ENCODE measurements around the gene UCHL5.
"Not testable (repeated sequence)": the region's sequence is repeated elsewhere in the genome, so short reads cannot be mapped to it uniquely, and the experiment has no call there.

UCHL5 gene

GRCh38 chr1:193013005-193013404 lies 46.2 kb downstream of the UCHL5 start:
- no peak for DNase-seq (ENCODE audit: low read depth in 3 of 3)

- no peak for DNase-seq (ENCODE audit: low read depth in 3 of 3)
Measured at GRCh38 chr1:193011406-193011805, 47.8 kb downstream of the UCHL5 start.

GRCh38 chr1:193009501-193009900 lies 49.7 kb downstream of the UCHL5 start:
- DNase-seq (ENCODE audit: low read depth in 3 of 3): no peak

DNA sequence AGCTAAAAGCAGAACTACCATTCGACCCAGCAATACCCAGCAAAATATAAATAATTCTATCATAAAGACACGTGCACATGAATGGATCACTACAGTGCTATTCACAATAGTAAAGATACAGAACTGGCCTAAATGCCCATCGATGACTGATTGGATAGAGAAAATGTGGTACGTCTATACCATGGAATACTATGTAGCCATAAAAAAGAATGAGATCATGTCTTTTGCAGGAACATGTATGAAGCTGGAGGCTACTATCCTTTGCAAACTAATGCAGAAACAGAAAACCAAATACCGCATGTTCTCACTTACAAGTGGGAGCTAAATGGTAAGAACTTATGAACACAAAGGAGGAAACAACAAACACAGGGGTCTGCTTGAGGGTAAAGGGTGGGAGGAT lies 53.4 kb downstream of the UCHL5 start:
- DNase-seq (ENCODE audit: low read depth in 3 of 3): no peak

DNA sequence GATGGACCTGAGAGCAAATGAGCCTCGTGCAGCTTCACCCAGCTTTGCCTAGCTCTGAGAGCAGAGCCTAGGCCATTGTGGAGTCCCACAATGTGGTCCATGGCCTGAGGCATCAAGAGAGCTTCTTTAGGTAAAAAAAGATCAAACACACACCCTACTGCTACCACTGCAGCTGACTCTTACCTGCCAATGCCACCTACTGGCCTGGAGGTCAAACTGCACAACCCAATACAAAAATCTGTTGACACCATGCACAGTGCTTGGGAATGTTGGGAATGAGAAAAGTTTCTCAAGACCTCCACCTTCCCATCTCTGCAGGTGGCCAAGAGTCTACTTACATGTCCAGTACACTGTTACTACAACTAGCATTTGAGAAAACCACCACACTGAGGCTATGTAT lies 60.6 kb downstream of the UCHL5 start:
- DNase-seq (ENCODE audit: low read depth in 3 of 3): no peak

GRCh38 chr1:192994141-192994540 lies 65.0 kb downstream of the UCHL5 start:
- DNase-seq (ENCODE audit: low read depth in 3 of 3): no peak

GRCh38 chr1:192993426-192994085 lies 65.6 kb downstream of the UCHL5 start:
- no peak for DNase-seq (ENCODE audit: low read depth in 3 of 3)

GRCh38 chr1:192986748-192987334 lies 72.3 kb downstream of the UCHL5 start:
- not testable (repeated sequence) for DNase-seq (ENCODE audit: low read depth in 3 of 3)

GRCh38 chr1:192986110-192986747 lies 72.9 kb downstream of the UCHL5 start:
- peak; percentile 17 to 58 (median 27) for DNase-seq (ENCODE audit: low read depth in 3 of 3)

DNA sequence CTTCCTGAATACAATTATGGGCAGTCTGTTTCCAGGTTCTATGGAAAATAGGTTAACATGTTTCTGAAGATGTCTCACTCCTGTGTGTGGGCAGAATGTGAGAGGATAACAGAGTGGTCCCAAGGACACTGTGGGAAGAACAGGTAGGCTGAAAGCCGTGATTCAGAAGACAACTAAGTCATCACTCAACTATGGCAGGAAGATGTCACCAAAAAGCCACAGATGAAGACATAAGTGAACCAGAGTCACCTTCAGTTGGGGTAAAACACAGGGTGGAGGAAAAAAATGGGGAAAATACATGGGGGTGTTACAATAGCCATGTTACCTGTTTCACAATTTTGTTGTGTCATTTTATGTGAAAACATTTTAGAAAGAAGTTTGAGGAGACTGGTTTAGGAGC lies 75.1 kb downstream of the UCHL5 start:
- DNase-seq (ENCODE audit: low read depth in 3 of 3): peak in 1 of 3 donors; percentile 16

DNA sequence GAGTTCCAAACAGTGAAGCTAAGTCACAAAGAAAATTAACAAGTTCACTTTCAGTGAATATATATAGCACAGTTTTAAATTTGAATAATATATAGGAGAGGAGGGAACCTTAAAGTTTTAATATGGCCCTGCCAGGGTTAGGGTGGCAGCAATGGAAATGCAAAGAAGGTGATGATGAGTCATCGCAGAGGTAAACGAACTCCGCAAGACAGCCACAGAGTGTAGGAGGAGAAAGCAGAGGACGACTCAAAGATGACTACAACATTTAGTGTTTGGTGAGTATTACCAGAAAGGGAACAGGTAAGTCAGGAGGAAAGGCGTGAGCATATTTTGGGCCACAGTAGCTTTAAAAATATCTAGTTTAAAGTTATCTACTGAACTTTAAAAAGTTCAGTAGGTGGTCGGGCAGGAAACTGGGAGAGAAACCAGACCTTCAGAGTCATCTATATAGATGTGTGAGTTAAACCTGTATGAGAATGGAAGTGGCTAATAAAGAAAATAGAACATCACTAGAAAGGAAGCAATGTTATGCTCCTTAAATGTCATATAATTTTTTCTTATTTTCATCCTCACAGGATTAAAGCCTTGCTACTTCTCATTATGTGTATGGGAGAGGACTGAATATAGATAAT lies 75.7 kb downstream of the UCHL5 start:
- DNase-seq (ENCODE audit: low read depth in 3 of 3): peak in 2 of 3 donors; percentile 23 to 24

GRCh38 chr1:192980856-192981255 lies 78.3 kb downstream of the UCHL5 start:
- no peak for DNase-seq (ENCODE audit: low read depth in 3 of 3)

DNA sequence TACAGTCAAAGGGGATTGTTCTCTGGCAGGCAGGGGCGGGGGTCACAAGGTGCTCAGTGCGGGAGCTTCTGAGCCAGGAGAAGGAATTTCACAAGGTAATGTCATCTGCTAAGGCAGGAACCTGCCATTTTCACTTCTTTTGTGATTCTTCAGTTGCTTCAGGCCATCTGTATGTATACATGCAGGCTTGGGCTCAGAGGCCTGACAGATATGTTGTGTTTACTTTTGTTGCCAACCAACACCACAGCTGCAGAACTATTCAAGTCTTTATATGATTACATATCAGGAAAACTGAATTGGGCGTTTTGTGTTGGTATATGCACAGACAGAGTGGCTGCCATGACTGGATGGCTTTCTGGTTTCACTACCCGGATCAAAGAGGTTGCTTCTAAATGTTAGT lies 78.8 kb downstream of the UCHL5 start:
- DNase-seq (ENCODE audit: low read depth in 3 of 3): not testable (repeated sequence)

DNA sequence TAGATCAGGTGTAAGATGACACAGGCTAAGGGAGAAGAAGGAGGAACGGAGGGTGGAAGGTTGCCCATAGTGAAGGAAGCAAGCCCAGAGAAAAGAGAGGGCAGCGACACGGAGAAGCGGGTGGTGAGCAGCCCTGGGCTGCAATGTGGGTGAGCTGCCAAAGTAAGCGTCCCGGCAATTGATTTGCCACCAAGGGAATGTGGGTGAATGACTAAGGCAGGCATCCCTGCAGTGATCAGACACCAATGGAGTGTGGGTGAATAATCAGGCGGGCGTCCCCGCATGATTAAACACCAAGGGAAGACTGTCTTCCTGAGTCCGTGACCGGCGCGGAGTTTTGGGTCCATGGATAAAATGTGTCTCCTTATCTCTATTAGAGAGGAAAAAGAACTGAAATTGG lies 79.6 kb downstream of the UCHL5 start:
- no peak for DNase-seq (ENCODE audit: low read depth in 3 of 3)

DNA sequence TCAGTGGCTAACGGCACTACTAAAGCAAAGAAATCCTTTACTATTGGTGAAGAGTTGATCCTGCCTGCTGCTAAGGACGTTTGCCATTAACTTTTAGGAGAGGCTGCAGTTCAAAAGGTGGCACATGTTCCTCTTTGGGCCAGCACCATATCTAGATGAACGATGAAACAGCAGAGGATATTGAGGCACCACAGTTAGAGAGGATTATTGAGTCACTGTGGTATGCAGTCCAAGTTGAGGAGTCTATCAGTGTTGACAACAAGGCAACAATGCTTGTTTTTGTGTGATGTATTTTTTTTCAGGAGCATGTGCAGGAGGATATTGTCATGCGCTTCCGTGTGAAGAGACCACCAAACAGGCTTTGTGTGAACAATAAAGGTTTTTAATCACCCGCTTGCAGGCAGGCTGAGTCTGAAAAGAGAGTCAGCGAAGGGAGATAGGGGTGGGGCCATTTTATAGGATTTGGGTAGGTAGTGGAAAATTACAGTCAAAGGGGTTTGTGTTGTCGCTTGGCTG lies 80.9 kb downstream of the UCHL5 start:
- no peak for DNase-seq (ENCODE audit: low read depth in 3 of 3)

DNA sequence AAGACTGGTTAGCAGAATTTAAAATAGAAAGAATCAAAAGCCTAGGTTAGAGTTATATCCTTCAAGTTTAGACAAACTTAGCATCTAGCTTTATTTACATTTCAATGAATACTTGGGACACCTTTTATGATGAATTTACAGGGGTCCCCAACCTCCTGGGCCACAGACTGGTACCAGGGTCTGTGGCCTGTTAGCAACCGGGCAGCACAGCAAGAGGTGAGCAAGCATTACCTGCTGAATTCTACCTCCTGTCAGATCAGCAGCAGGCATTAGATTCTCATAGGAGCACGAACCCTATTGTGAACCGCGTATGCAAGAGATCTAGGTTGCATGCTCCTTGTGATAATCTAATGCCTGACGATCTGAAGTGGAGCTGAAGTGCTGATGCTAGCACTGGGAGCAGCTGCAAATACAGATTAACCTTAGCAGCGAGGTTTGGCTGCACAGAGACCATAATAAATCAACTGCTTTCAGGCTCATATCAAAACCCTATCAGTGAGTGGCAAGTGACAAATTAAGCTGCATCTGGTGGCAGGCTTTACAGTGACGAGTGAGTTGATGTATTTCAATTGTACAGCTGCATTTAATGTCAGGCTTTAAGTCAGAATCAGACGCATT lies 82.0 kb downstream of the UCHL5 start:
- DNase-seq (ENCODE audit: low read depth in 3 of 3): no peak

DNA sequence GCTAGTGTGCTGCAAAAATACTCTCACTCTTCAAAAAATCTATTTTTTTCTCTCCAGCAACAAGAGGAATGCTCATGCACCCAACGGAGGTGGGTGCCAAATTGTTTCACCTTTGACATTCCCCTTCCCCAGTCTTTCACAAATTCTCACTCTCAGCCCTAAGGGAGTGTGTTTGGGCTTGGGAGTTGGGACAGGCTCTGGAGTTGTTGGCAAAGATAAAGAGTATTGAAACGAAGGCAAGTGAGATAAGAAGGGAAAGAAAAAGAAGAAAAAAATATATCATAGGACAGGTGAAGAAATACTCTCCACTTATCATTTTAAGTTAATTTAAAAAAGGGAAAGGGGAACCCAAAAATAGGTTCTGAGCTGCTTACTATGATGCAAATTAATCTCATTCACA lies 82.6 kb downstream of the UCHL5 start:
- no peak for DNase-seq (ENCODE audit: low read depth in 3 of 3)

DNA sequence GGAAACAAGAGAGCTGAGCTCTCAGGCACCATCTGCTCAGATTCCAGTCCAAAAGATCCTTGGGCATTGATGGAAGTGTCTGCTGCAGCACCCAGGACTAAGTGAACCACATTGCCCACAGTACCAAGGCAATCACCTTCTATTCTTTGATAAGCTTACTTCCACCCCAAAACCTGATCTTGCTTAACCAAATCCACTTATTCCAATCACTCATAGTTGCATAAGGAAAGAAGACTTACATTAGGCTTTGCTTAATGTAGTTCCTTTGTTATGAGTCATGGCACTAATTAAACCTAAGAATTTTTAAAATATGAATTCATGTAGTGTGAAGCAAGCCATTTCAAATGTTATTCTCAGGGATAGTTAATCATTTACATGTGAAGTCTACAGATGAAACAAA lies 84.5 kb downstream of the UCHL5 start:
- DNase-seq (ENCODE audit: low read depth in 3 of 3): no peak

GRCh38 chr1:192973988-192974387 lies 85.2 kb downstream of the UCHL5 start:
- DNase-seq (ENCODE audit: low read depth in 3 of 3): no peak

- DNase-seq (ENCODE audit: low read depth in 3 of 3): no peak
Measured at GRCh38 chr1:192973202-192973601, 86.0 kb downstream of the UCHL5 start.

DNA sequence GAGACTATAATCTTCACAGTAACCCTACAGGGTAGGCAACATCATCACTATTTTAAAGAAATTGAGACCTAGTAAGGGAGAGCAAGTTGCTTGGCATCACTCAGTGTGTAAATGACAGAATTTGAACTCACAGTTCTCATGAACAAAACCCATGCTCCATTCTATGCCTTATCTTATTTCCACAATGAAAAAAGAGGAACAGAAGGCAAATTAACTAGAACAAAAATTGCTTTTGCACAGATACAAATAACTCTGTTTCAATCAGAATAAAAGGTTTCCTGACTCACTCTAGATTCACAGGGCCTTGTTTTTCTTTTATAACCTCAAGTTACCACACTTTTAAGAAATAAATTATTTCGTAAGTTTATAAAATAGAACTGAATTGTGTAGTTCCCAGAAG lies 90.1 kb downstream of the UCHL5 start:
- no peak for DNase-seq (ENCODE audit: low read depth in 3 of 3)

GRCh38 chr1:192968323-192968722 lies 90.8 kb downstream of the UCHL5 start:
- DNase-seq (ENCODE audit: low read depth in 3 of 3): no peak
